IPS DF 4.7 (cell line): Measurements from ENCODE around the gene MYO9A.

ENCODE experiments used
- DNase-seq: peaks from one replicate; pipeline ENCODE4 v3.0.0-alpha.2; 2013; ENCODE audit warnings: low spot score; ENCODE audit errors: extremely low read depth

MYO9A gene

DNA sequence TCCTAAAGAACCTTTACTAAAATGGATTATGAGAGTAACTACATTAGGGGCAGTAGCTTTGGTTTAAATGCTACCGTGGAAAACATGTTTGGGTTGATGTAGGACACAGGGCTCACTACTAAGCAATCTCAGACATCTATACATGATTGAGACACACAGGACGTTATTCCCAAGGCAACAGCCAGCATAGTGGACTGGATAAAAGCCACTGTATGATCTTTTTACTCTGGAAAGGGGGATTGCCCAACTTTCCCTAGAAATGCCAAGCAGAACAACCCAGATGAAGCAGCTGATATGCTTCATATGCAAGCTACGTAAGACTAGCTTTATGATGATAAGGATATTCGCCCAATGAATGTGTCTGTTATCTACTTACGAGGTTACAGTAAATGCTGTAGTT is 144.6 kb downstream of the MYO9A start:
- no peak for DNase-seq

DNA sequence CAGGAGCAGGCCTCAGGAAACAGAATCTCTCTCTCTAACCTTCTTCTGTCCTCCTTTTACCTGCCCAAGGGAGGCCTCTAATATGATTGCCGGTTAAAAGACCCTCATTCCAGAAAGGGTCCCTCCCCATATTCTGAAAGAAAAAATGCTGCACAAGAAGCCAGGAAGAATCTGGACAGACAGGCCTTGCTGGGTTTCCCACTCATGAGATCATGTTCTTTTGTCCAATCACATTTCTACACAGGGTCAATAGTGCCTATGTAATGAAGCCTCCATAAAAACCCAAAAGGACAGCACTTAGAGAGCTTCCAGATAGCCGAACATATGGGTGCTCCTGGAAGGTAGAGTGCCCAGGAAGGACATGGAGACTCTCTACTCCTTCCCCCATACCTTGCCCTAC is 146.0 kb downstream of the MYO9A start:
- no peak for DNase-seq

DNA sequence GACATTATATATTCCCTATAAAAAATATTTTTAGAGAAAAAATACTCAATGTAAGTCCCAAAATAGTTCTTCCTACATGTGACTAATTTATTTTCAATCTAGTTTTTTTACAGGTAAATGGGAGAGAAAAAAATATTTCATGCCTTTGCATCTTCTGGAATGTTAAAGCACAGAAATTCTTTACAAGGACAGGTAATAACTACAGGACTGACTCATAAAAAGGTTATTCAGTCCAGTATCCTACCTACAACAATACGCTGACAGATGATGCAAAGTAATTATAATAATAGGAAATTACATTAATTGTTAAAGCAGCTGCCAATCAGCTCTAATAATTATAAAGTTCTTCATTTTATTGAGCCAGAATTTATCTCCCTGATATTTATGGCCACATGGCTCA is 147.5 kb downstream of the MYO9A start:
- no peak for DNase-seq

DNA sequence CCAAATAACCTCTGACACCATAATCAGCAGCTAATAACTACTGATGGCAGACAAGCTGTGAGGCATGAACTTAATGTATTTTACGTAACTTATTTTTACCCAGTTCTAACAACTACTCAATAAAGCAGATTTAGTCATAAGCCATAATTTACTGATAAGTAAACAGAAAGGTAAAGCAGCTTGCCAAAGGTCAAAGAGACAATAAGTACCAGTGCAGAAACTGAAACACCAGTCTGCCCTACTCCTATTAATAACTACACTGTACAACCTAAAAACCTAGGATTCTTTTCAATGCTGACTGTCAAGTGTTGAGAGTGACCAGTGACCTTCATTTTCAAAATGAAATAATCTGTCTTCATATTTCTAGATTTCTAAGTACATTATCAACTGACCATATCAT is 155.4 kb downstream of the MYO9A start:
- no peak for DNase-seq

DNA sequence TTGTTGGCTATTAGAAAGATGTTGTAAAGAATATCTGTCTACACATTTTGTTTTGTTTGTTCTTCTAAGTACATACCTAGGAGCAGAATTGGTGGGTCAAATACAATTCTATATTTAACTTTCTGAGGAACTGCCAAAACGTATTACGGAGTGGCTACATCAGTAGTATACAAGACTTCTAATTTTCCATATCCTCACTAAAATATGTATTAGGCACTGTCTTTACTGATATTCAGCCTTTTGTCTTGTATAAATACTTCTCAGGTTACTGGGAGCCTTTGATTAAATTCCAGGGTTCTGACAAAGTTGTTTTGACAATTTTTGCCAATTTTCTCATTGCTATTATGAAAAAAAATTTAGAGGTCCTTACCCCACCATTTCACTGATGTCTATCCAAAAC is 160.9 kb downstream of the MYO9A start:
- DNase-seq: no peak

DNA sequence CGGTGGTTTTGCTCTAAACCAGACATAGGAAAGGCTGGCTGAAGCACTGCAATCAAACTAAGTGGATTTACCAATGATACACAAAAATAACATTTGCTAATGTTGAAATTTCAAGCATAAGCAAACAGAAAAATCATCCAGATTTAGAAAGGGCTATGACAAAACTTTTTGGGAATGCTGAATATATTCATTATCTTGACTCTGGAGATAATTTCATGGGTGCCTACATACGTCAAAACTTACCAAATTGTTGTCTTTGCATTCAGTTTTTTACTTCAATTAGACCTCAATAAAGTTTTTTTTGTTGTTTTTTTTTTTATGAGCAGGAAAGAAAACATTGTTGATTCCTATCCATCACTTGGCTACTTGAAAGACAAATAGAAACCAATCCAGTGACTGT is 166.8 kb downstream of the MYO9A start:
- no peak for DNase-seq

DNA sequence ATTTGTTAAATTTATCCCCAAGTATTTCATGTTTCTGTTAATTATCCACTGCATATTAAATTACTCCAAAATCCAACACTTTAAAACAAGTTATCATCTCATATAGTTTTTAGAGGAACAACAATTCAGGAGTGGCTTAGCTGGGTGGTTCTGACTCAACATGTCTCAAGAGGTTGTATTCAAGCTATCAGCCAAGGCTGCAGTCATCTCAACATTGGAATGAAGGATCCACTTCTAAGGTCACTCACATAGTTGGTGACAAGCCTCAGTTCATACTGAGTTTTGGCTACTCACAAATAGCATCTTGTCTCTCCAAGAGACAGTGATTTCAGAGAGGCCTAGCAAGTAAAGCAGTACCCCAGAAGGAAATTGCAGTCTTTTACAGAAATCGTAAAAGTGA is 172.9 kb downstream of the MYO9A start:
- DNase-seq: no peak

DNA sequence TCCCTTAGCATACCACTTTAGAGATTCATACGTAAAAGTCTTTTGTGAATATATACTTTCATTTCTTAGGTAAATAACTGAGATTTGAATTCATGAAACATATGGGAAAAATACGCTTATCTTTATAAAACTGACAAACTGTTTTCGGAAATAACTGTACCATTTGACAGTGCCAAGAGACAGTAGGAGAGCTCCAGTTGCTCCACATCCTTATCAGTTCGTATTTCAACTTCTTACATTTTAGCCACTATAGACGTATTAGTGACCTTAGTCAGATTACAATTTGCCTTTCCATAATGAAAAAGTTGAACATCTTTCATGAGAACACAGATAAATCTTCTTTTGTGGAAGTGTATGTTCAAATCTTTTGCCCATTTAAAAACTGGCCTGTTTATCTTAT is 174.1 kb downstream of the MYO9A start:
- no peak for DNase-seq

DNA sequence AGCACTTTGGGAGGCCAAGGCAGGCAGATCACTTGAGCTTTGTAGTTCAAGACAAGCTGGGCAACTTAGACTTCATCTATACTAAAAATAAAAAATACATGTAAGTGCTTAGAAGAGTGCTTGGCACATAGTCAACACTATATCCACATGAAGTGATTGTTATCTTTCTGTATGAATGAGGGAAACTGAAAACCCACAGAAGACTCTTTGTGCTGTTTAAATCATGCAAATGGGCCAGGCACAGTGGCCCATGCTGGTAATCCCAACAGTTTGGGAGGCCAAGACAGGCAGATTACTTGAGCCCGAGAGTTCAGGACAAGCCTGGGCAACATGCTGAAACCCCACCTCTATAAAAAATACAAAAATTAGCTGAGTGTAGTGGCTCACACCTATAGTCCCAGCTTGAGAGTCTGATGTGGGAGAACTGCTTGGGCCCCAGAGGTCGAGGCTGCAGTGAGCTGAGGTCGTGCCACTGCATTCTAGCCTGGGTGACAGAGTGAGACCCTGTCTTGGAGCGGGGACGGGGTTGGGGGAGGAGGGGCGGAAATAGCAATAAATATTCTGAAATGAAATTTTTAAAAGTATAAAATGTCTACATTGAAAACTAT is 177.9 kb downstream of the MYO9A start:
- DNase-seq: no peak

DNA sequence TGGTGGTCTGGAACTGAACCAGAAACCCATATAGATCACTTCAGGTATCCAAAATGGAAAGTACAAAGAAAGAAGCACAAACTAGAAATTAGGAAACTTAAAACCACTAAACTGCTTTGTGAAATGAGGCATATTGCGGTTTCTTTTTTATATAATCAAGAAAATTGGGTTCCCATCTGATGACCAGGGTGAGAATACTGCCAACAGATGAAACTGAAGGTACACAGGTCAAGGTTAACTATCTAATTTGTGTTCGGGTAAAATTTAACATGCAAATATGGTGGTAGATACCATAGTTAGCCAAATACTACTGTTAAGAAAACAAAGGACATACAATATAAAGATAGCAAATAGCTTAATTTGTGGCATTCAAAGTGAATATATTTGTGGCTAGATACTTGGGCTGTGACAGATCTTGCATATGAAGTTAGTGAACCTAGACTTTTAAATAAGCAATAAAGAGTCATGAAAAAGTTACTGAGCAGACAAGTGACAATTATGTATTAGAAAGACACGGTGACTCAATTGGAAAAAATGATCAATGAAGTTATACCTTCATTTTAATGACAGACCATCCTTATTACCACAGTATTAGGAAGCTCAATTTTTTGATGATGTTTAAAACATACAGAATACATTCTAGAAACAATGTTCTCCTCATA is 180.2 kb downstream of the MYO9A start:
- no peak for DNase-seq

DNA sequence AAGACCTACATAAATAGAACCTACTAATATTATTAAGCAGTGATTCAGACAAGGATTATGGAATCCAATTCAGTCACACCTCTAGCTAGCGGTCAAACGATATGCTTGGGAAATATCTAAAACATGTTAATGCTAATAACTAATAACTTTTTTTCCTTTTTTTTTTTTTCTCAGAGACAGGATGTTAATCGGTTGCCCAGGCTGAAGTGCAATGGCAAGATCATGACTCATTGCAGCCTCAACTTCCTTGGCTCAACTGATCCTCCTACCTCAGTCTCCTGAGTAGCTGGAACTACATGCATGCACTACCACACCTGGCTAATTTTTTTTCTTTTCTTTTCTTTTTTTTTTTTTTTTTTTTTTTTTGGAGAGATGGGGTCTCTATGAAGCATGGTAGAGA is 183.5 kb downstream of the MYO9A start:
- DNase-seq: no peak

DNA sequence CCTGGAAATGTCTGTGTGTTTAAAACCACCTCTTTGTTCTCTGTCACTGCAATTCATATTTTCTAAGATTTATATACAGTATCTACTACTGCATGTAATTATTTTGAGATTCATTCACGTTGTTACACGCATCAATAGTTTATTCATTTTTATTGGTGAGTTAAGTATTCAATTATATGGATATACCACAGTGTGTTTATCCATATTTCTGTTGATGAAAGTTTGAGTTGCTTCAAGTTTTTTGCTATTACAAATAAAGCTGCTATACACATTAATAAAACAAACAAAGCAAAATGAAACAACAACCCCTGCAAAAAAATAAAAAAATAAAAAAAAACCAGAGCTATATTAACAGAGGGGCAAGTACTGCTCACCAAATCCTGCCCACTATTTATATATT is 185.3 kb downstream of the MYO9A start:
- no peak for DNase-seq

DNA sequence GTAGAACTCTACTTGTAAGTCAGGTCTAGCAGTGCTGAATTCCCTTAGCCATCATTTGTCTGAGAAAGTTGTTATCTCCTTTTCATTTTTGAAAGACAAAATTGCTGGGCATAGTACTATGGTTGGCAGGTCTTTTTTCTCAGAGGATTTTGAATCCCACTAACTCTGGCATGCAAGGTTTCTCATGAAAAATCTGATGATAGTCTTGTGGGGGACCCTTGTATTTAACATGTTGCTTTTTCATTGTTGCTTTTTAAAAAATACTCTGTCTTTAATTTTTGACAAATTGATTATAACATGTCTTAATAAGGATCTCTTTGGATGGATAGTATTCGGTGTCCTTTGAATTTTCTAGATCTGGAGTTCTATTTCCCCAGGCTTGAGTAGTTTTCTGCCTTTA is 186.7 kb downstream of the MYO9A start:
- DNase-seq: no peak

DNA sequence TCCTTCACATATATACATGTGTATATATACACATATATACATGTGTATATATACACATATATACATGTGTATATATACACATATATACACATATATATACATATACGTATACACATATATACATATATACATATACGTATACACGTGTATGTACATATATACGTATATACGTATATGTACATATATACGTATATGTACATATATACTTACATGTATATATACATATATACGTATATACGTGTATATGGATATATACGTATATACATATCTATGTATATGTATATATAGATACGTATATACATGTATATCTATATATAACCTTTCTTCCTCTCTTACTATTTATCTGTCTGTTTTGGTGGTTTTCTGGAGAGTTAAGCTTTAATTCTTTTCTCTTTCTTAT is 192.8 kb downstream of the MYO9A start:
- no peak for DNase-seq

DNA sequence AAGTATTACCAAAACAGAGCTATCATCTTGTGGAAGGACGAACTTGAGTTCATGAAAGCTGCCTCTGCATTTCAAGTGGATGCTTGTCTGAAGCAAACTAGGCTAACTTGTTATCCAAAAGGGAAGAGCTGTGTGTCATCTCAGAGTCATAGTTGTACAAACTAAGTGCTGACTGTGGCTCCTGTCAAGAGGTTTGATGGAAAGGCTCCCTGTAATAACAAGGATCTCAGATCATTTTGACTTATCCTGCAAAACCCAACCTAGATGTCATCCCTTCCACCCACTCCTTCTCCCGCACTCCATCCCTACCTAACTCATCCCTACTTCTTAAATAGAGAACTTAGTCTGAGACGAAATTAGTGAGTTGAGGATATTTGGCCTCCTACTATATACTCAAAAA is 196.8 kb downstream of the MYO9A start:
- DNase-seq: no peak

DNA sequence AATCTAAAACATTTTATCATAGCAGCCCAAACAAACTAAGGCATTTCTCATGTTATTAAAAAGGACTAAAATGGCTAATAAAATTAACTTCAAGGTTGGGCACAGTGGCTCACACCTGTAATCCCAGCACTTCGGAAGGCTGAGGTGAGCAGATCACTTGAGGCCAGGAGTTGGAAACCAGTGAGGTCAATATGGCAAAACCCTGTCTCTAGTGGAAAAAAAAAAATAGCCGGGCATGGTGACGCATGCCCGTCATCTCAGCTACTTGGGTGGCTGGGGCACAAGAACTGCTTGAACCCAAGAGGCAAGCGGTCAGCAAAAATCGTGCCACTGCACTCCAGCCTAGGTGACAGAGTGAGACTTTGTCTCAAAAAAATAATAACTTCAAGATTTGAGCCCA is 197.4 kb downstream of the MYO9A start:
- no peak for DNase-seq

DNA sequence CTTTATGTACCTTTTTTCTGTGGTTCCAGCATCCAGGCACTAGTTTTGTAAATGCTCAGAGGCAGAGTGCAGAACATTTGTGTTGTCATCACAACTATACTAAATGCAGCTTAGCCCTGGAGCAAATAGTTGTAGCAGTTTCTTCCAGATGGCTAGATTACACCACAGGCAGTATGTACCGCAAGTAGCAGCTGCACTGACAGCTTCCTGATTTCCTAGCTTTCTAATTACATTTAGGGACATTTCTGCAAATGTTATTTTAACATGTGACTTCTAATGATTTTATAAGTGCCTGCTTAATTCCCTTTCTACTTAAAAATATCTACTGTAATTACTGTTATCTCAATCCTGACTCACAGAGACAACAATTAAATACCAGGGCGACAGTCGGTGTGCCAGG is 201.1 kb downstream of the MYO9A start:
- no peak for DNase-seq

DNA sequence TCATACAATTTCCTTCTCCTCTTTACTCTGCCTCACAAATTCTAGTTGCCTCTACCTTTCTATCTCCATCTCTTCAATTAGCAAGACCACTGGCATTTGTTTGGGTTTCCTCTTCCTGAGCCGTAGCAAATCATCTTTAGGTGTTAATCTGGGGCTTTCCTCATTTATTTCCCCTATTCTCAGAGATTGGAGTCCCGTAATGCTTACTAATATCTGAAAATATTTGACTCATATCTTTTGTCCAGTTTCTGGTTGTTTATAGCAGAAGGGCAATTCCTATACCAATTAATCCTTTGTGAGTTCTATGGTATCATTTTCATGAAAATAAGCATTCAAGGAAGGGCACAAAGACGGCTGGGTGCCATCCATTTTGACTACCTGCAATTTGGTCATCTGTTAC is 203.9 kb downstream of the MYO9A start:
- no peak for DNase-seq

DNA sequence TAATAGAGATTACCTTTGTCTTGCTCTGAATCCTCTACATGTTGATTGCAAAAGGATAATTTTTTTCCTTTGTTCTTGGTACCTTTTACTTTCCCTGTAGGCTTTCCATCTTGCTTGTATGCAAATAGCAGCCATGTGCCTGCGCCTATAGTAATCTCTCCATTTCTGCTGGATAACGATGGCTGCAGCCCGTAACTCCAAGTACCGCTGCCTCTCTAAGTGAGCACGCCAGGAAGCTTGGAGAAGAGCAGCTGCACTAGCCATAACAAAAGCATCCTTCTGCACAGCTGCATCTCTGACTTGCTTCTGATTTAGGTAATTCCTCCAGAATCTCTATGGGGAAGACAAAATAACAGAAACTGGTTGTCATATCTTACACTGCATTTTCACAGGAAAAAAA is 218.3 kb downstream of the MYO9A start:
- DNase-seq: no peak

DNA sequence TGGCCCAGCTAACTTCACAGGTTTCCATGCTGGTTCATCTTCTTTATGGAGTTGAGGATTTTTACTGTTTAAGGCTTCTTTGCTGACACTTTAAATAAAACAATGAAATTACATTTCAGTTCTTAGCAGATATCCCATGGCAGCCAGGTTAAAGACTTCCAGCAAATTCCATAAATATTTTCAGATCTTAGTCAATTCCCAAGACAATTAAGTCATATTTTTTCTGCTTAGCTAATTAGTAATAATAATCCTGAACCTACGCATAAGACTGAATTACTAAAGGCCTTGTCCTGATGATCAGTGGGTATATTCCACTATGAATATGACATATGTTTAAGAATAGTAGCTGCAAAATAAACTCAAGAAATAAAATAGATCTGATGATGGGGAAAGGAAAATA is 224.3 kb downstream of the MYO9A start:
- no peak for DNase-seq

DNA sequence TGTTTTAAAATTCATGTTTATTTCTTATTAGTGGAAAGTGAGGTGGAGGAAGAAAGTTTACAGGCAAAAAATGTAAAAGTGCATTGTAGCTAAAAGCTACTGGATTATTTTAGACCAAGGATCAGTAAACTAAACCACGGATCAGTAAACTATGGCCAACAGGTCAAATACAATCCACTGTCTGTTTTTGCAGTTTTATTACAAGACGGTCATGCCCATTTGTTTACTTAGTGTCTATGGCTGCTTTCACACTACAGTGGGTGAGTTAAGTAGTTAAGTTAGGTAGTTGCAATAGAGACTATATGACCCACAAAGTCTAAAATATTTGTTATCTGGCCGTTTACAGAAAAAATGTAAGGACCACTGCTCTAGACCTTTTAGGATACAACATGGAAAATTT is 225.6 kb downstream of the MYO9A start:
- DNase-seq: no peak

DNA sequence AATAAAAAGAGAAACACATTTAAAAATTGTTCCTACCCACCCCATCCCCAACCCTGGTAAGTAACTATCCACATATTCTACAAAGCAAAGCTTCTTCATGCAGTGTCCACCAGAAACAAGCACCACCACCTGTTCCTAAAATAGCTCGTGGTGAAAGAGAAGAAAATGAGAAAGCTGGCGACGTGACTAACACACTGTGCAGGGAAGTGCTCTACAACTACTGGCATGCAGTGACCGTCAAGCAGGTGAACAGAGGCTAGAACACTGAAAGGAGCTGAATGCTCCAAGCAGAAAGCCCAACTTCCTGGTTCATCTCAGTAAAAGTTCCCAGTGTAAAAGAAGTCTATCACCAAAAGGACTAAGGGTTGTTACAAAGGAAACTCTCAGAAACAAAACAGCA is 226.9 kb downstream of the MYO9A start:
- no peak for DNase-seq

DNA sequence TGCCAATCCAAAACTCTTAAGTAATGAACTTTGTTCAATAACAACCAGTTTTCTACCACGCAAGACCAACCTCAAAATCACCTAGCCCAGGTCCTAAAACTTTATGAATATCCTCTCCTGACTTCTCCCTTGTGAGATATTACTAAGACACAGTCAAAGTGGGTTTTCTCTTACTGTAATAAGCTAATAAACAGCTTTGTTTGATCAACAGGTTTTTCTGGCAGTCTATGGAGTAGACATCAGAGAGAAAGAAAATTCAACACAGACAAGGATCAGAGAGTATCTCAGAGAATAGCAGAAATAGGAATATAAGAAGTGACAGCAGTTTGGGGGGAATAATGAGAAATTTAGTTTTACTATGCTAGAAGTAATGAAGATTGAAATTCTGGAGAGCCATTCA is 228.0 kb downstream of the MYO9A start:
- DNase-seq: no peak

DNA sequence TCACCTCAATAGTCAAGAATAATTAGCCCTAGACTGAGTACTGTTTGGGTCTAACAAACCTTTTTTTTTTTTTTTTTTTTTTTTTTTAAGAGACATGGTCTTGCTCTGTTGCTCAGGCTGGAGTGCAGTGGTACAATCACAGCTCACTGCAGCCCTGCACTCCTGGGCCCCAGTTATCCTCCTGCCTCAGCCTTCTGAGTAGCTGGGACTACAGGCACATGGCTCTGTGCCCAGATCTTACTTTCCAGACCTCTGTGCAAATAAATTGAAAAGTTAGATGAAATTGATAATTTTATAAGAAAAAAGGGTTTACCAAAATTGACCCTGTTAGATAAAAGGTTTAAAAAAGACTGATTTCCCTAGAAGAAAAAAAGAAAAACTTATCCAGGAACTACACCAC is 228.6 kb downstream of the MYO9A start:
- DNase-seq: no peak
